Fibroblast of skin of back (primary cell): ENCODE results near the gene PROM2.
A peak's percentile ranks its signal among the peaks of the same experiment; 100 is the strongest.

ENCODE experiments used
- DNase-seq: peaks from one replicate; pipeline ENCODE4 v3.0.0-alpha.2; 2013

Gene PROM2

DNA sequence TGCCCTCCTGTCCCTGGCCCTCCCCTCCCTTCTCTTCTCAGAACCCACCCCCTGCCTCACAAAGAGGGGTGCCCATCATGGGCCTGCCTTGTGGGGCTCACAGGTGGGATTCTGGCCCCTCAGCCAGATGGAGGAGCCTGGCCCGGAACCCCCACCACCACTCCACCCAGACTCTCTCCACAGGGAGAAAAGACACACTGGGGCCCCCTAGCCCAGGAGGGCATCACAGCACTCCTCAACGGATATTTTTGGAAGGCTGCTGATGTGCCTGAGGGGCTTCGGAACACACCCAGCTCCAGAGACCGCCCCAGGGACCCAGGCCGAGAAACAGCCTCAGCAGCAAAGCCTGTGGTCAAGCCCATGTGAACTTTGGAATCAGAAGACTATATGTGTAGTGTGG is 32.8 kb downstream of the PROM2 start:
- DNase-seq = no peak

DNA sequence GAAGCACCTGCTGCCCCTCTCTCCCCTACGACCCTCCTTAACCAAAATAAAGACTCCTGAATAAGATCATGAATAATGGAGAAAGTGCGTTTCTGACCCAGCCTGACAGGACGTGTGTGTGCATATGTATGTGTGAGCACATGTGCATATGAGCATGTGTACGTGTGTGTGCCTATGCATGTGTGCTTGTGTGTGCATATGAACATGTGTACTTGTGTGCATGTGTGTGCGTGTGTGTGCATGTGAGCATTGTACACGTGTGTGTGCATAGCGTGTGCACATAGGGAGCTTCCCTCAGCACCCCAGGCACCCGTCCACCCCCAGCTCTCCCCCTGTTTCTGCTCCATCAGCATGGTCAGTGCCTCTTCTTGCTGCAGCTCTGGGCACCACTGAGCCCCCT is 33.6 kb downstream of the PROM2 start:
- no peak for DNase-seq

DNA sequence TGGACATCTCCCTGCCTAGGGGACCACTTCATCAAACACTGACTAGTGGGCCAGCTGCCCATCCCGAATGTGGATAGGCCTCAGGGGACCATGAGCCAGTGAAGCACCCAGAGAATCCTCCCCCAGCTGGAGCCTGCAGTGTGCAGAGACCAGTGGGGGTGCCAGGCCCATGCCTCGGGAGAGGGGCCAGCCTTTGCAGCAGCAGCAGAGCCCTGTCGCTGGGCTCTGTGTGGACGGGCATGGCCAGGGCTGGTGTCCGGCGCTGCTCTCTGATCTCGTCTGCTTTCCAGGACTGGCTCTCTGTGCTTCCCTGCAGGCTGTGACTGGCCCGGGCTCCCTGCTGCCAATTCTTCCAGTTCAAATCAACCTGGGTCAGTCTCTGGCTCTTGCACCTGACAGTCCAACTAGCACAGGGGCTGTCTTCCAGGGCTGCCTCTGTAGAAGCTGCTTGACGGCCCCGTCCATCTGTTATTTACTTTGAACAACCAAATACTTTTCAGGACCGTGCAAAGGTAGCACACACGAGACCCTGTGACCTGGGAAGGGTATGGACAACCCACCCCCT is 34.3 kb downstream of the PROM2 start:
- DNase-seq = no peak

DNA sequence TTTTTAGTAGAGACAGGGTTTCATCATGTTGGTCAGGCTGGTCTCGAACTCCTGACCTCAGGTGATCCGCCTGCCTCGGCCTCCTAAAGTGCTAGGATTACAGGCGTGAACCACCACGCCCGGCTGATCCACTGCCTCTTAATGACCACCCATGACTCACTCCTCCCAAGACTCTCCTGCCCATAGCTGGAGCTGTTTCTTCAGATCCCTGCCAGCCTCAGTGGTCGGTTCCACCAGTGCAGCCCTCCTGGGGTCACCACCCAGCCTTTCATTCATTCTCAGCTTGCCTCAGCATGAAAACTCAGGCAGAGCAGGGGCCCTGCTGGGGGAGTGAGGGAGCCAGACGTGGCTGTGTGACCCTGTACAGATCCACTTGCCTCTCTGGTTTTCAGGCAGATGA is 35.4 kb downstream of the PROM2 start:
- DNase-seq = no peak

DNA sequence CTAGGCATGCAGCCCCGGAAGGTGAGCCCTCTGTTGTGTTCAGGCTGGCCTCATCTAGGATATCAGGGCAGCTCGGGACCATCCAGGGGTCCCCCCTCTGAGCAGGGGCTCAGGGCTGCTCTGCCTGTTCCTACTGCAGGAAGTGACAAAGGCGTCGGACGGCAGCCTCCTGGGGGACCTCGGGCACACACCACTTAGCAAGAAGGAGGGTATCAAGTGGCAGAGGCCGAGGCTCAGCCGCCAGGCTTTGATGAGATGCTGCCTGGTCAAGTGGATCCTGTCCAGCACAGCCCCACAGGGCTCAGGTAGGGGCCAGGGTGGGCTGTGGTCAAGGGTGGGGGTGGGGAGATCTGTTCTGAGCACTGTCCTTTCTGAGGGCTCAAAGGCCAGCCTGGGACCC is 36.0 kb downstream of the PROM2 start:
- DNase-seq = no peak

DNA sequence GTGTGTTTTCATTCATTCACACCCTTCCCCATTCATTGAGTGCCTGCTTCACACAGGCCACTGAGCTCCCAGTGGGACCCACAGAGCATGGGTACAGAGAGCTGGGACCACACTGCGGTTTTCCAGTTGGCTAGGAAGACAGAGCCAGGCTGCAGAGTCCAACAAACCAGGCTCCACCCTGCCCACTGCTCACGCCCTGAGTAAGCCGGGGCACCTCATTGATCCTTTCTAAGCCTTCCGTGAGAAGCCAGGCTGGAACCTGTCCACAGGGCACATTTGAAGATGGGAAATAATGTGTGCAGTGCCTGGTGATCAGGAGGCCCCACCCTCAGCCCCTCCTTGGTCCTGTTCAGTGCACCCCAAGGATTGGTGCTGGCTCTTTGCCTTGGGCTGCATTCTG is 36.4 kb downstream of the PROM2 start:
- DNase-seq = no peak

DNA sequence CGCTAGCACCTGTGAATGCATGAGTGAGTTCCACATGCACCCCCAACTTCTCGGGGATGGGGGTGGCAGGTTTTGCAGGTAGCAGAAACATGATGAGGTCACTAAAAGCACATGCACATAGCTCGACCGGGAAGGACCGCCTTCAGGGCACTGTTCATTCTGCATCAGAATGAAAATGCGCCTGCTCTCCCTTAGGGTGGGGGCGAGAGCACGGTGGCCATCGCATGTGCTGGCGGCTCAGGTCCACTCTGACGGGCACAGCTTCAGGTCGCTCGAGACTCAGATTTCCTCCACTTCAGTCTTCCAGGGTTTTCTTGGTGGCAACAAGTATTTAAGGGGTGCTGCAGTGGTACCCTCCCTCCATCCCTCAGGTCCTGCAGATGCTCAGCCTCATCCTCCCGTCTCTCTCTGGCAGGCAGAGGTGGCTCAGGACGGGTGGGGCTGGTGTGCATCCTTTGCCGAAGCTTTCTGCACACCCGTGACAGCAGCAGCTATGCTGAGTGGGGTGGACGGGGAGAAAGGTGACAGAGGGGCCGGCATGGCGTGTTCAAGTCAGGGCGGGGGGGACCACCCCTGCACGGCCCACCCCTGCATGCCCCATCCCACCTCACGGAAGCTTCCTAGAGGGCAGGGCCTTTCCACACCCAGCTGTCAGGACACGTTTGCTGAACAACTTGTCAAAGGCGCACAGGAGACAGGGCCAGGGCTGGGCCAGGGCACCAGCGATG is 37.7 kb downstream of the PROM2 start:
- DNase-seq = no peak

DNA sequence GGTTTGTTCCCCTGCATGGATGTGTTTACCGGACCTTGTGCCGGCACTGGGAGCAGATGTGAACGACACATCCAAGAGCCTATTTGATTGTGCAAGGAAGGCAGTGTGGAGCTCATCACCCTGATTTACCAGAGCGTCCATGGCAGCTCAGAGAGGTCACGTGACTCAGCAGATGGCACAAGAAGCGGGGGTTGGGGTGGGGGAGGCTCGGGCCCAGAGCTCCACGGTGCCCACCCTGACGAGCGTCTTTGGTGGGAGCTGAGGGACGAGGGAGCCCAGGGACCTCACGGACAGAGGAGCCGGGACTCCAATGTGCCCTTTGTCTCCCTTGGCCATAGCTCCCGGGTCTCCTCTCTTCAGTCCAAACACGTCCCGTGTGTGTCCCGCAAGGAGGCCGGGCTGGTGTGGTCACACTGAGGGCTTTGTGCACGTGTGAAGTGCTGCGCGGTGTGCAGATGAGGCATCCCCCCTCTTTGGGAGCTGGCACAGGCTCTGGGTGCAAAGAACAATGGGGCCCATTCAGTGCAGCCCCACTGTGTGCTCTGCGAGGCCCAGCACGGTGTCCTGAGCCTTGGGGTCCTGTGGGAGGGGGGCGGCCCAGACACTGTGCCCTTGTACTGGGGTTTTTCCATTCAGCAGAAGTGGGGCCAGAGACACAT is 38.4 kb downstream of the PROM2 start:
- DNase-seq = no peak

DNA sequence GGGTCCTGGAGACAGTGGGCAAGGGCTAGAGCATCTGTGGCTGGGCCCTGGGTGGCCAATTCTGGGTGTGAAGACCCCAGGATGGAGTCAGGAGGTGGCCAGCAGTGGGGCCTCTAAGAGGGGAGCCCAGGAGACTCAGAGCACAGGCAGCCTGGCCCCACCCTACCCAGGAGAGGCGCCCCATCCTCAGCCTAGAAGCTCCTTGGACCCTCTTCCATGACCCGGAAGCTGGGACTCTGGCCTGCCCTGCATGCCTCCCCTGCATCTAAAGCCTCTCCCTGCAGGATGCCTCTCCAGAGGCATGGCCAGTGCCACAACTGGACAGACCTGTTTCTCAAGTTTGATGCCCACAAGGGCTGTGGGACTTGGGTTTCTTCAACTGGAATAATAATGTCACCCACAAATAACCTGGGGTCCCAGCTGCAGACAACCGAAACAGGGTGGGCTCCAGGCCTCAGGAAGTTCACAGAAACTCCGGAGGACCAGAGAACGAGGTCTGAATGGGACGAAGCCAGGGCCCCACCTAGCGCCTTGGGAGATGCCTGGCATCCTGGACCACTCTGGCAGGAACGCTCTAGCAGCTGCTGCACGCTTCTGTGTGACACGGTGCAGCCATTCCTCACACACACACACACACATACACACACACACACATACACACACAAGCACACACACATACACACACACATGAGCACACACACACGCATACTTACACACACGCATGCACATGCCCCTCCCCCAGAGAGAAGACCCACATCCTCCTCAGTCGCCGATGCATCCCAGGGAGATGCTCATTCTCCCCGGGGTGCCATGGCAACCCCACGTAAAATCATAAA is 39.3 kb downstream of the PROM2 start:
- no peak for DNase-seq

DNA sequence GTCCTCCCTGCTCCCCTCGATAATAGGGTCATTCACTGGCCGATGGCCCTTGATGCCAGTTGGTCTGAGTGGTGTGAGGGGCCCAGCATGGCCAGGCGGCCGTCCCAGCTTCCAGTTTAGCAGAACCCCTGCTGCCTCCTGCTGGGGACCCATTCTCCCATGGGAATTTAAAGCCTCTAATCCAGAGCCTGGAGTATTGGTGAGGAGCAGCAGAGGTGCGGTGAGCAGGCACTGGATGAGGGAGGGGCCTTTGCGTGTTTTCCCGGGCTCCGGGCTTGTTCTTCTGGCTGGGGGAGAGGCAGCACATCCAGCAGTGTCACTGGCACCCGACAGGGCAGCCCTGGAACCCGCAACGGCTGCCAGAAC is 40.3 kb downstream of the PROM2 start:
- no peak for DNase-seq

DNA sequence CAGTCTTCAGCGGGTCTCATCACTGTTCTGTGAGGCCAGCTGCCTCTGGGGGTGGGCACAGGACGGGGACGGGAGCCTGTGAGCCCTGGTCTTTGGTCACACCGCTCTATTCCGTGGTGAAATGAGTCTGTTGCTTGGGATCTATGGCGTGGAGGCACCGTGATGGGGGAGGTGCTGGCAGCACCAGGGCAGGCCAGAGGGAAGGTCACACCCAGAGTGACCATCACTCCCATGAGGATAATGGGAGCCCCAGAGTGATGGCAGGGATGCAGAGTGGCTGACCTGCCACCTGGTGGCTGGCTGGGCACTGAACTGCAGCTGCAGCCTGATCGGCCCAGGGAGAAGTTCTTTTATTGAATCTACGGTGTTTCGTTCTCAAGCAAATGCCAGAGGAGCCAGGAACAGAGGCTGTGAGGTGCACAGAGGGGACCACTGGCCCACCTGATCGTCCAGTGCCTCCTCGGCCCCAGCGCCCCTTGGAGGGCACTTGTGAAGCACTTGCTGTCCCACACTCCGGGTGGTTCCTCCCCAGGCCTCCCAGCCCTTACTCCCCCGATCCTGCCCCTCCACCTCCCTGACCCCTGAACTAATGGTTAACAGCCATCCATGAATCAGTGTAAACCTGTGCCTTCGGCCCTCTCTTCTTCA is 40.8 kb downstream of the PROM2 start:
- peak; percentile 19 for DNase-seq

DNA sequence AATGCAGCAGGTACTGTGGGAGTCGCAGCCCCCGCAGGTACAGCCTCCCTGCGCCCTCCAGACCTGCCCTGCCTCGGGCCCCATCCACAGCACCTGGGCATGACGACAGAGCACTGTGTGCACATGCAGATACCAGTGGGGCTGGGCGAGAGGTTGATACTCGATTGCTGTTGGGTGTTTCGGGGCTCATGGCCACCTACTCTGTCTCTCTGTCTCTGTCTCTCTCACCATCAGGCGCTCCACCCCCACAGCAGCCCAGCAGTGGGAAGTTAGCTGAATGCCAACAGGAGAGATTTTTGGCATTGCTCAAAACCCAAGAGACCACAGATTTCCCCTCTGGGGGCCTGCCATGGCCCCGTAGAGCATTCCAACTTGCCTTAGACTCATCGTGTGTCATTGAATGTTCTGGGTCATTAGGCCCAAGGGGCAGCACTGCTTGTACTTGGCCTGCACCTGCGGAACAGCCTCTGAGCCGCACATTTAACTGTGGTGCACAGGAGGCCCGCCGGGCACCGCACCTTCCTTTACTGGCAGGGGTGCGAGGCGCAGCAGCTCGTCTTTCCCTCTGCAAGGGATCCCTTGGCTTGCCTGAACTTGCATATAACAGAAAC is 41.7 kb downstream of the PROM2 start:
- peak; percentile 82 for DNase-seq

DNA sequence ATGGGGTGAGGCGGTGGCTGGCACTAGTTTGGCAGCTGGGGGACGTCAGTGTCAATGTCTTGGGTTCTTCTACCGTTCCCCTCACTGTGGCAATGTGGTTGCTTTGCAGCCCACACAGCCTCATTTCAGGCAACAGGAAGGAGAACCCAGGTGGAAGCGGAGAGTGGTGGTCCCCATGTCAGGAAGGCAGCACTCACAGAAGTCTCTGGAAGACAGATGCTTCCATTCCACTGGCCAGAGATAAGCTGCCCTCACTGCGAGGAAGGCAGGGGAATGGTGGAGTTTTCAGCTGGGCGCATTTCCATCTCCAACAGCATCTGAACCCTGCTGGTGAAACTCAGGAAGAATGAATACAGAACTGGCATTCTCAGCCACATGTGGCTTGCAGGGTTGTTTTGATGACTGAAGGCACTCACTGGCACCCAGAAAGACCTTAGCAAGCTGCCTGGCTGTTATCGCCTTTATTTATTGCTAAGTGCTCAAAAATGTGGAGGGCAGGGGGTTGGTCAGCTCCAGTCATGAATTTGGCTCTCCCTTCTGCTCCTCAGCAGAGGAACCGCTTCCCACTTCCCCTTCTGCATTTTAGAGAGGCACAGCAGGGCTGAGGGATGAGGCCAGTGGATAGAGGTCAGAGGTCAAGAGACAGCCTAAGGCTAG is 42.3 kb downstream of the PROM2 start:
- peak; percentile 73 for DNase-seq

DNA sequence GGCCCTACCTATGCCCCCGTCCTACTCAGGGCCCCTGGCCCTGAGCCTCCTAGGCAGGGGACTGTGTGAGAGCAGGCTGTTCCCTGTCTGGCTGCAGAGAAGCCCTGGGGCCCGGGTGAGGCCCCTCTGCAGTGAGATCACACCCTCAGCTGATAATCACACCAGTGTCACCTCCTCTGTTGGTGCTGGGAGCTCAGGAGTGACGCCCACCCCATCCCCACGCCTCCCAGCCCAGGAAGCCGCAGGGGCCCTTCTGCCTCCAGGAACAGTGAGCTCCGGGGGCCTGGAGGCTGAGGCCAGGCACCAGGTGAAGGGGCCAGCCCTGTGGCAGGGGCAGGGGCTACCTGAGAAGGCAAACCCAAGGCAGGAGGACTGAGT is 42.9 kb downstream of the PROM2 start:
- DNase-seq = no peak

DNA sequence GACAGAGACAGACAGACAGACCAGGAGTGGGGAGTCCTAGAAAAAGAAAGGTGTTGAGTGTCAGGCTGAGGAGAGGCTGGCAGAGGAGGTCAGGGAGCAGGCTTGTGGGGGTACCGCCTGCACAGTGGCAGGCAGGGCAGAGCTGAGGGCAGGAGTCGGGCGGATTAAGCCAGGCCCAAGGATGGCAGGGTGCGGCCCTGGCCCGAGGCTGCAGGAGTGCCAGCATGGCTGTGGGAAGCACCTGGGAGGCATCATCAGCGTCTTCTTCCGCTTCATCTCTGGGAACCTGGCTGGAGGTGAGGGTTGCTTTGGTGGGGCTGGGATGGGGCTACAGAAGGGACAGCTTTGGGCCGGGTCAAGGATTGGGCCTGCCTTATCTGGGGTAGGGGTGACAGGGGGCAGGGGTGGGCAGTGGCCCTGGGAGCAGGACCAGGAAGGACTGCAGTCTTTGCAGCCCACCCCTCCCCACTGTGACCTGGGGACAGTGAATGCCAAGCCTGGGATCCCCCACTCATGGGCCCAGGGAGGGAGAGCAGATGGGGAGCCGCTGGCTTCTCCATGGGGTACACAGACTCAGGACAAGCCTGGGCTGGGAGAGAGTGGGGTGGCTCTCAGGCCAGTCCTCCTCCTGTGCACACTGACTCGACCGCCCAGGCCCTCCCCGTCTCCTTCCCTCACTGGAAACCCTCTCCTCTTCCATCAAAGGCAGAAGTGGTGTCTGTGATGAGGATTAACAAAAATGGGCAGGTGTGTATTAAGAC is 43.6 kb downstream of the PROM2 start:
- no peak for DNase-seq

DNA sequence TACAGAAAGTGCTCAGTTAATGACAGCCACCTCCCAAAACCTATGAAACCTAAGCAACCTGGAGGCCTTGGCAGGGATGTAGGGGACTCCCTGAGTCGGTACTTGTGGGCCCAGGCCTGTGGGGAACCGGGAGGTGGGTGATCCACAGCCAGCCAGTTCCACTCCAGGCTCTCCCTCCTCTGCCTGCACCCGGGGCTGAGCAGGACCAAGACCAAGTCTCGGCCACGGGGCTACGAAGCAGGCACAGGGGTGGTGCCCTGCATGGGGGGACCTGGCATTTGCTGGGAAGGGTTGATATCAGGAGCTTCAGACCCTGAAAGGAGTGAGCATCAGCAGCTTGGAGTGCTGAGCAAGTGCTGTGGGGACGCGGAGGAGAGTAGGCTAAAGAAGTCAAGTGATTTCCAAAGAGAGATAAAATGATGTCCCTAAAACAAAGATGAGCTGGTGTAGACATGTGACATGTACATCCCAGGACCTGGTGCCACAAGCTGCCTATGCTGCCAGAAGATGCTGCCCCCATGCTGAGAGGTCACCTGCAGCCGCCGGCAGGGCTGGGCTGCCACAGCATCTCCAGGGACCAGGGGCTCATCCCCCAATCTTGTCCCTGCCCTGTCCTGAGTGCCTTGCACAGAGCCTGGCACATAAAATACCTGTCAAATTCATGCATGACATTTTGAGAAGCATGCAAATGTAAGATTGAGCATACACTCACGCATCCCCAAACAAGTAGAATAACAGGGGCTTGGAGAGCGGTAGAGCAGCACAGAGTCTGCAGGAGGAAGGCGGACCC is 44.4 kb downstream of the PROM2 start:
- no peak for DNase-seq

DNA sequence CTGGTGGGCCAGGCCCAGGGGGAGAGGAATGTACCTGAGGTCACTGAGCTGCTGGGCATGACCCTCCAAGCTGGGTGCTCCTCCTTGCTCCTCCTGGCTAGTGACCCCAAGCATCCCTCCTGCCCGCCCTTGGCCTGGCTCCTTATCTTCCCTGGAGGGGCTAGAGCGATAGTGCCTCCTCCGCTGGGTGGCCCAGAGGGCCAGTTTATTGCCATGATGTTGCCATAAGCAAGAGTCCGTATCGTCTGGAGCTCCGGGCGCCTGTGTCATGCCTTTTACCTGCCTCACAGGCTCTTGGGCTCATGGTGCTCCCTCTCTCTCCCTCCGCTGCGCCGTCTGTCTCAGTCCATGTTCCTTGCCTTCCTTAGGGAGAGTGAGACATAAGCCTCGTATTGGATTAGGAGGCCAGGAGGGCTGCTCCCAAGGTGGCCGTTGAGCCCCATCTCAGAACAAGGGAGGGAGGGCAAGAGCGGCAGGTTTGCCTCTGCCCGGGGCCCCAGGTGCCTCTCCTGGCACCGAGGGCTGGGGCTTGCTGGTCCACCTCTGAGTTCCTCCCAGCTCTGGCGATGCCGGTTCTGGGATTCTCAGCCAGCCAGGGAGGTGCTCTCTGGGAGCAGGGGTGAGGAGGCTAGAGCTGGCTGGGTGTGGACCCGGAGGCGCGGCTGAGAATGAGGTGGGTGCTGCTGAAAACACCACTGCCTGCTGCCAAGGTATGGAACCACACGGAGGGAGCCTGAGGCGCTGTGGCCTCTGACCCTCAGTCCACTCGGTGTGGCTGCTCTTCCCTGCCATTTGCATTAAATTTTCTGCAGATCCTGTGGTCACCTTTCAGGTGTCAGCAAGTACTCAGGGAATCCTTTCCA is 45.5 kb downstream of the PROM2 start:
- DNase-seq = no peak

DNA sequence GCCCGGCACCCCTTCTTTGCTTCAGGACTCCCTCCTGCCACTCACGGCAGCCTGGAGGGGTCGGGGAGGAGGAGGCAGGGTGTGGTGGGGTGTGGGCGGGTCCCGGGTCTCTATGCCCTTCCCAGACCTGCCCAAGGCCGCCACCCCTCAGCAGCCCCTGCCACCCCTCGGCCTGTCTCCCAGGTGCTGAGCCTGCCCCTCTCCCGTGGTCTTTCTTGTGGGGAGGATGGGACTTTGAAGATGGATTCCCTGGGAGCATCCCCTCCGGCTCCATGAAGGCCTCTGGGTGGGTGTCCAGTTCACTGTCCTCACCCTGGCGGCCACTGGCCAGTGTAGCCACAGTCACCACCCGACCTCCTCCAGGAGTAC is 46.1 kb downstream of the PROM2 start:
- DNase-seq = no peak
